Activated T-cell treated with anti-CD3 and anti-CD28 coated beads, Interleukin-2, amount 50 U/mL, for 72 hours (primary cell): ENCODE results near the gene TIGD4. TPM values are rescaled to one million over a fixed set of nuclear protein-coding genes. Genes with fewer than 3 reads are reported as not detected.
A peak's percentile ranks its signal among the peaks of the same experiment; 100 is the strongest.

ENCODE experiments used
- ATAC-seq, 2 donors: fragments of 150-1000 bp; cut with Tn5 transposase; replicated peaks in 1 of 2; 2 replicates each; pipeline ENCODE4 v1.10.0; 2021; ENCODE audit warnings: moderate library complexity in 2 of 2, mild to moderate bottlenecking in 1 of 2
- DNase-seq, 2 donors: peaks; one replicate each; pipeline ENCODE4 v3.0.0; 2021 to 2022; ENCODE audit warnings: mixed read lengths in 1 of 2
- H3K27ac Mint-ChIP-seq: one replicate; pipeline ENCODE4 v1.8.0; 2022; ENCODE audit warnings: mild to moderate bottlenecking, moderate library complexity, mixed read lengths
- H3K27me3 Mint-ChIP-seq: one replicate; pipeline ENCODE4 v1.8.0; 2022; ENCODE audit warnings: low read depth, mixed read lengths
- H3K36me3 Mint-ChIP-seq, 2 donors: one replicate each; pipeline ENCODE4 v1.8.0; 2022; ENCODE audit warnings: mixed read lengths in 2 of 2, mild to moderate bottlenecking in 1 of 2; ENCODE audit not compliant: insufficient read depth in 2 of 2
- H3K4me1 Mint-ChIP-seq: one replicate; pipeline ENCODE4 v1.8.0; 2022; ENCODE audit warnings: low read depth, mixed read lengths
- H3K4me3 Mint-ChIP-seq, 2 donors: one replicate each; pipeline ENCODE4 v1.8.0; 2022; ENCODE audit warnings: mild to moderate bottlenecking in 2 of 2, mixed read lengths in 2 of 2, moderate library complexity in 2 of 2
- H3K9me3 Mint-ChIP-seq, 2 donors: one replicate each; pipeline ENCODE4 v1.8.0; 2022; ENCODE audit warnings: mixed read lengths in 2 of 2
- total RNA-seq, 2 donors: library from RNA; stranded (reverse); gene quantifications; one replicate each; pipeline ENCODE4 v1.2.3, GENCODE V29; 2022

The TIGD4 gene
- total RNA-seq, 2 donors from 2014 or later, result 0.39 to 0.43 TPM

DNA sequence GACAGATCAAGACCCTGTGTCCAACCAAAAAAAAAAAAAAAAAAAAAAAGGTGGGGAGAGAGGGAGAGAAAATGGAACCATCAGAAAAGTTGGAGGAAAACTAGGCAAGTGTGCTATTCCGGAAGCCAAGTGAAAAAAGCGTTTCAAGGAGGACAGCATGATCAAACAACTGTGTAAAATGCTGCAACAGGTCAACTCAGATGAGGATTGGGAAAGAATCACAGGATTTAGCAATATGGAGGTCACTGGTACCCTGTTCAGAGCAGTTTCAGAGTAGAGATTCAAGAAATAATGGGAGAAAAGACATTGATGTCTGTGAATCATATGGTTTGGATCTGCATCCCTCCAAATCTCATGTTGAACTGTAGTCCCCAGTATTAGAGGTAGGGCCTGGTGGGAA is 47.5 kb downstream of the TIGD4 start:
- H3K36me3 Mint-ChIP-seq, result no peaks in the 10 kb centered on the region
- no peaks in the 10 kb centered on the region for H3K9me3 Mint-ChIP-seq
- peaks cover 12% of the 10 kb centered on the region for H3K27me3 Mint-ChIP-seq
- H3K4me3 Mint-ChIP-seq, result no peak overlapping the region
- H3K27ac Mint-ChIP-seq, result no peak overlapping the region
- DNase-seq (no peak), ATAC-seq (no peak)
- no peaks in the 10 kb centered on the region for H3K4me1 Mint-ChIP-seq

DNA sequence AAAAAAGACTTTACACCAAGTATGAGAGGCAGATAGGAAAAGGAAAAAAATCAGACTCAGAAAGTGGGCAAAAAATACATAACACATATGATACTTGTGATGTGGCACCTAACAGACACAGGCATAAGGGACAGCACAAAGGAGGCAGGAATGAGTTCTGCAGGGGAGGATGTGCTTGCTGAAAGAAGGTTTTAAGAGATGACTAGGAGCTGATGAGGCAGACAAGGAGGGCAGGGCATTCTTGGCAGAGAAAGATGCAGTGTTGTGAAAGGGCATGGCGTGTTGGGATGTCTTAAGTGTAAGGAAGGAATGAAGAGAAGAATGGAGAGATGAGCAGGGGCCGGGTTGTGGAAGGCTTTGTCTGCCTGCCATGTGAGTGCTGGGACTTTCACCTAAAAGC is 50.1 kb downstream of the TIGD4 start:
- Mint-ChIP-seq H3K4me3 (no peak overlapping the region), H3K4me1 (no peaks in the 10 kb centered on the region), H3K9me3 (no peaks in the 10 kb centered on the region), H3K27me3 (peaks cover 7% of the 10 kb centered on the region), H3K27ac (no peak overlapping the region), H3K36me3 (no peaks in the 10 kb centered on the region)
- DNase-seq (no peak), ATAC-seq (peak in 1 of 2 donors; percentile 36)

GRCh38 chr4:152728343-152728742 is 51.2 kb downstream of the TIGD4 start:
- H3K4me3 Mint-ChIP-seq, result no peak overlapping the region
- H3K4me1 Mint-ChIP-seq, result no peaks in the 10 kb centered on the region
- no peaks in the 10 kb centered on the region for H3K36me3 Mint-ChIP-seq
- no peak overlapping the region for H3K27ac Mint-ChIP-seq
- no peaks in the 10 kb centered on the region for H3K9me3 Mint-ChIP-seq
- ATAC-seq (no peak), DNase-seq (no peak)
- peaks cover 7% of the 10 kb centered on the region for H3K27me3 Mint-ChIP-seq

DNA sequence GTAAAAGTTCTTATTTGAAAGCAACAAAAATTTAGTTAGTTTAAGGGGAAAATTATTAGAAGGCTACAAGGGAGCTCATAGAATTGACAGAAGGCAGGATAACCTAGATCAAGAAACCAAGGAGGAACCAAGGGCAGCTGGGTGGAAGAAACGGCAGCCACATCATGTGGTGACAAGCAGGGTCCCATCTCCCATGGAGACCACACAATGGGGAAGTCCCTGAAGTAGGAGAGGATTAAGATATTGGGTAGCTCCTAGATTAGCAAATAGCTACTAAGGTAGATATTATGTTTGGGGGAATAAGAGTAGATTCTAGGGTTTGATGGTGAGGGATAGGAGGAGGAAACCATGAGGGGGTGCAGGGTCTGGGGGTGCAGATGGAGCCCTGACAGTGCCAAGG is 51.7 kb downstream of the TIGD4 start:
- no peaks in the 10 kb centered on the region for H3K36me3 Mint-ChIP-seq
- no peaks in the 10 kb centered on the region for H3K9me3 Mint-ChIP-seq

DNA sequence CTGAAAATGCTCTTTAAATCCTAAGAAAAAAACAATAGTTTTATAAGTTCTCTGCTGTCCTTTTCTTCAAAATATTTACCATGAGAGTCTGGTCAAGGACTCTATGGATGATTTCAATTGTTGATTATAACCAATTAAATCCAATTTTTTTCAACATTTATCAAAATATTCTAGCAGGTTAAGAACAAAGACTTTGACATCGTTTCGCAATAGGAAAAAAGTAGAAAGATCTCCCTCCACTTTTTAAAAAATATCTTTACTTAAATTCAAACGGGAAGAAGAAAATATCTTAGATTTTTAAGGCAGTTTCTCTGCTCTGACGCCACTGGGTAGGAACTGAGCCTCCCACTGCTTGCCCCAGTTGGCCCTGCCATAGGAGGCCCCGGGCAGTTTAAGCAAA is 55.0 kb downstream of the TIGD4 start:
- Mint-ChIP-seq H3K36me3 (no peaks in the 10 kb centered on the region), H3K9me3 (no peaks in the 10 kb centered on the region), H3K4me3 (no peak overlapping the region), H3K27me3 (peaks cover 7% of the 10 kb centered on the region), H3K27ac (no peak overlapping the region), H3K4me1 (no peaks in the 10 kb centered on the region)
- no peak for DNase-seq
- no peak for ATAC-seq

More for the DNA sequence above, 51.7 kb downstream of the TIGD4 start:
- ATAC-seq (no peak), DNase-seq (no peak)
- no peak overlapping the region for H3K27ac Mint-ChIP-seq
- H3K4me3 Mint-ChIP-seq, result no peak overlapping the region
- H3K4me1 Mint-ChIP-seq, result no peaks in the 10 kb centered on the region
- peaks cover 7% of the 10 kb centered on the region for H3K27me3 Mint-ChIP-seq

- ATAC-seq, result no peak
- Mint-ChIP-seq H3K4me3 (no peak overlapping the region), H3K9me3 (no peaks in the 10 kb centered on the region), H3K36me3 (no peaks in the 10 kb centered on the region), H3K4me1 (no peaks in the 10 kb centered on the region), H3K27ac (no peak overlapping the region), H3K27me3 (peaks cover 7% of the 10 kb centered on the region)
- no peak for DNase-seq
Measured at GRCh38 chr4:152723236-152723635, 56.3 kb downstream of the TIGD4 start.

DNA sequence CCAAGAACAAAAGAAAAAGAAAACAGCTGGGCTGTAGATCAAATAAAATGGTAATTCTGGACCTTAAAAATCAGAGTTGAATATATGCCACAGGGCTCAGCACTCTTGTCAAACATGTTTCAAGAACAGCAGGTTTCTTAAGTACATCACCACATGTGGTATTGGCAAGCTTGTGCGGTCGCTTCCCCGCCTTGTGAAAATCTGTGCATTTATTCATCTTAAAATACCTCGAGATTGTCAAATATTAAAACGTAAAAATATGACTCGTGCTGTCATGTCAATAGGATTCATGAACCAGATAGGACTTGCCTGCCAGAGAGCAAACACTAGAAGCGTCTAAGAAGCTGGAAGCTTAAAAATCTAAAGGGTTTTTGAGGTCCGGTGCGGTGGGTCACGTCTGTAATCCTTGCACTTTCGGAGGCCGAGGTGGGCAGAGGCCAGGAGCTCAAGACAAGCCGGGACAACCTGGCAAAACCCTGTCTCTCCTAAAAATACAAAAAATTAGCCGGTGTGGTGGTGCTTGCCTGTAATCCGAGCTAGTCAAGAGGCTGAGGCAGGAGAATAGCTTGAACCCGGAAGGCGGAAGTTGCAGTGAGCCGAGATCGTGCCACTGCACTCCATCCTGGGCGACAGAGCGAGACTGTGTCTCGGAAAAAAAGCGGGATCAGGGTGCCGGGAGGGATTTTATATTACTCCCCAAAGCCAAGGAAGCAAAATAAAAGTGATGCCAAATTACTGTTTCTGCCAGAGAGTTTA is 59.6 kb downstream of the TIGD4 start:
- DNase-seq, result no peak
- ATAC-seq, result no peak
- H3K27me3 Mint-ChIP-seq, result no peaks in the 10 kb centered on the region
- H3K4me3 Mint-ChIP-seq, result no peak overlapping the region
- H3K27ac Mint-ChIP-seq, result no peak overlapping the region
- peaks cover 0 to 5% of the 10 kb centered on the region in 2 donors for H3K36me3 Mint-ChIP-seq
- peaks cover 0 to 7% of the 10 kb centered on the region in 2 donors for H3K9me3 Mint-ChIP-seq
- H3K4me1 Mint-ChIP-seq, result no peaks in the 10 kb centered on the region

Other genes starting within 250 kb of the TIGD4 start
- gene FBXW7, start 243.6 kb downstream of the TIGD4 start, total RNA-seq, result 10 to 100 TPM; 37.6 to 40.9 TPM
- gene TMEM154, start 99.7 kb downstream of the TIGD4 start, total RNA-seq, result 10 to 100 TPM; 16.8 to 22.0 TPM
- 10 to 100 TPM; 13.8 to 18.8 TPM for gene ARFIP1, start 224 bp upstream of the TIGD4 start, total RNA-seq
- under 1 TPM; 0.10 to 0.14 TPM for gene FHDC1, start 156.6 kb upstream of the TIGD4 start, total RNA-seq